ENCODE results near the gene SEC22A. TPM values are rescaled to one million over a fixed set of nuclear protein-coding genes. Genes with fewer than 3 reads are reported as not detected.

SEC22A gene
- total RNA-seq, 1 donor from 2014 or later = 29.7 TPM

DNA sequence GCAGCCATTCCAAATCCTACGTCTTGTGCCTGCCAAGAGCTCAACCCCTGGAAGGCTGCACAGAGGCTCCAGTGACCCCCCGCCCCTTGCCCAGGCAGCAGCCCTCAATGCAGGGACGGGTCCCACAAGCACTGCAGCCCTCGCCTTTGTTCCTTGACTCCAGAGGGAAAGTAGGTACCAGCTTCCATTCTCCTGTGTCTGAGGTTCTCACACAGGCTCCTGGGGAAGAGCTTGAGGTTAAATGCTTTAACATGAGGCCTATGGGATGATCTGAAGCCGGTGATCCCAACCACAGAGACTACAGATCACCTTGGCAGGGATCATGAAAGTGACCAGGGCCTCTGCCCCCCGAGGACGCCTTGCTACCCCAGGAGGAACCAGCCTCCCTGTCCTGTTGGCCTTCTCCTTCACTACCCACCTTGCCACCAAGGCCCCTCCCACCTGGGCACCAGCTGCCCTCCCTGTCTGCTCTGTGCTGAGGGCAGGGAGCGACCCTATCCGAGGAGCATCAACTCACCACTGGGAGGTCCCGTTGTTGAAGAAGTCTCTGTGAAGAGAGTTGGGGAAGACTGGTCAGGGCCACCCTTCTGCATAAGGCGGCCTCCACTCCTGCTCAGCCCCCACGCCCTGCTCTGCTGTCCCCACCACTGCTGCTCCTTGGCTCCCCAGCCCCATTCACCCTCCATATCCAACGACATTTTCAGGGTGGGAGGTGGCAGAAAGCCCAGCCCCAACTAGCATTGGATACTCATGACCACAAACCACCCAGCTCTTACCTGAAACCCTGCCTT, 95.3 kb downstream of the SEC22A start:
- TF ChIP-seq, protein P1, sequence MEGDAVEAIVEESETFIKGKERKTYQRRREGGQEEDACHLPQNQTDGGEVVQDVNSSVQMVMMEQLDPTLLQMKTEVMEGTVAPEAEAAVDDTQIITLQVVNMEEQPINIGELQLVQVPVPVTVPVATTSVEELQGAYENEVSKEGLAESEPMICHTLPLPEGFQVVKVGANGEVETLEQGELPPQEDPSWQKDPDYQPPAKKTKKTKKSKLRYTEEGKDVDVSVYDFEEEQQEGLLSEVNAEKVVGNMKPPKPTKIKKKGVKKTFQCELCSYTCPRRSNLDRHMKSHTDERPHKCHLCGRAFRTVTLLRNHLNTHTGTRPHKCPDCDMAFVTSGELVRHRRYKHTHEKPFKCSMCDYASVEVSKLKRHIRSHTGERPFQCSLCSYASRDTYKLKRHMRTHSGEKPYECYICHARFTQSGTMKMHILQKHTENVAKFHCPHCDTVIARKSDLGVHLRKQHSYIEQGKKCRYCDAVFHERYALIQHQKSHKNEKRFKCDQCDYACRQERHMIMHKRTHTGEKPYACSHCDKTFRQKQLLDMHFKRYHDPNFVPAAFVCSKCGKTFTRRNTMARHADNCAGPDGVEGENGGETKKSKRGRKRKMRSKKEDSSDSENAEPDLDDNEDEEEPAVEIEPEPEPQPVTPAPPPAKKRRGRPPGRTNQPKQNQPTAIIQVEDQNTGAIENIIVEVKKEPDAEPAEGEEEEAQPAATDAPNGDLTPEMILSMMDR (conservative IDR thresholded peaks at IDR 0.05; ENCODE audit: low read depth, low read length) = no peak
- DNase-seq (ENCODE audit: low read depth) = no peak
- no peak overlapping the region for H3K4me3 ChIP-seq (ENCODE audit: low read depth, low read length)

DNA sequence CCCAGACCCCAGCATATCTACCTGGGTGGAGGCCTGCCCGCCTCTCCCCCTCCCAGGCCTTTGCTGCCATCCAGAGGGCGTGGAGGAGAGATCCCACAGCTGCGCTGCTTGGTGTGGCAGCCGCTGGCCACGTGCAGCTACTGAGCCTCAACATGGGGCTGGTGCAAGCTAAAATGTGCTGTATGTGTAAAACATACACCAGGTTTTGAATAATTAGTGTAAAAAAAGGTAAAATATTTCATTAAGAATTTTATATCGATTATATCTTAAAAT, 95.8 kb downstream of the SEC22A start:
- no peak overlapping the region for H3K4me3 ChIP-seq (ENCODE audit: low read depth, low read length)
- no peak for DNase-seq (ENCODE audit: low read depth)
- TF ChIP-seq, protein P1 (conservative IDR thresholded peaks at IDR 0.05; ENCODE audit: low read depth, low read length) = no peak

DNA sequence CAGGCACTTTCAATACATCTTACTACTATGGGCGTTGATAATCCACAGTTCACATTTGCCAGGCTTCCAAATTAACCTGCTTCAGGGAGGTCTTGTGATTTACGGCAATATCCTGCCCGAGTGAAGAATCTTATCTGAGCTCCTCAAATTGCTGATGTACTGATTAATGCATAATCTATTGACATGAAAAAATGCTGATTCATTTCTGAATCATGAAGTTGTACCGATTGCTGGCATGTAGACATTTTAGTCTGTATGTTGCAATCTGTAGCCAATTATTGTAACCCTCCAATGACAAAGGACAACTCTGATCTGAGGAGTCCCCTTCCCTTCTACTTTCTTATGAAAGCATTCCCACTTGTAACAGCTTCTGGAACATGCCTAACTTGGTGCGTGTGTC, 97.2 kb downstream of the SEC22A start:
- peak; percentile 22 for DNase-seq (ENCODE audit: low read depth)
- TF ChIP-seq, protein P1 (conservative IDR thresholded peaks at IDR 0.05; ENCODE audit: low read depth, low read length) = no peak
- H3K4me3 ChIP-seq (ENCODE audit: low read depth, low read length) = no peak overlapping the region

DNA sequence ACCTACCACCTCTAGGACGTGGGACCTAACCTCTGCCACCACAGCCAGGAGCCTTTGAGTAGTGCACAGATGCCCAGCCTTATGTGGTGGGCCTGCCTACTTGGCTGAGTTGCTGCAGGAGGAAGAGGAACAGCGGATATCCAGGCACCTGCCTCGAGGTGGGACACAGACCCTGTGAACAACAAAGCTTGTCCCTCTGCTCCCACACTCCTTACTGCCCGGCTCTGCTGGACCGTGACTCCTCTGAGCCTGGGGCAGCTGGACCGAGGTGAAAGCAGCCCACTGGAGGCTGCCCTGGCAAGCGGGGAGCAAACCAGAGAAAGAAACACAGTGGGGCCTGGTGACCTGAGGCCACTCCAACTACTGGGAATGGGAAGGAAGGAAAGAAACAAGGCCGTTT, 97.8 kb downstream of the SEC22A start:
- TF ChIP-seq, protein P1 (conservative IDR thresholded peaks at IDR 0.05; ENCODE audit: low read depth, low read length) = no peak
- no peak overlapping the region for H3K4me3 ChIP-seq (ENCODE audit: low read depth, low read length)
- no peak for DNase-seq (ENCODE audit: low read depth)

DNA sequence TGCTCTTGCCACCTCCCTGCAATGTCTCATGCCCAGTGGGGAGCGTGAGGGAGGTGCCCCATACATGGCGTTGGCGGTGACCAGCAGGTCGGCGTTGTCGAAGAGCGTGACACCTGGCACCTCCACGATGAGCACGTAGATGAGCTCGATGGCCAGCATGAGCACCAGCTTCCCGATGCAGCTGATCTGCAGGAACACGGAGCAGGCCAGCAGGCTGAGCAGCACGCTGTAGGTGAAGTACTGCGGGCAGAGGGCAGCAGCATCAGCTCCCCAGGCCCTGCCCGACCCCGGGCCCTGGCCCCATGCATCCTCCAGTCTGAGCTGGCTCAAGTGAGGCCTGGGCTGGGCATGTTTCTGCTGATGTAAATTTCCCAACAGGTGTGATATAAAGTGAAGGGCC, 98.3 kb downstream of the SEC22A start:
- no peak for DNase-seq (ENCODE audit: low read depth)
- H3K4me3 ChIP-seq (ENCODE audit: low read depth, low read length) = no peak overlapping the region
- TF ChIP-seq, protein P1 (conservative IDR thresholded peaks at IDR 0.05; ENCODE audit: low read depth, low read length) = no peak

DNA sequence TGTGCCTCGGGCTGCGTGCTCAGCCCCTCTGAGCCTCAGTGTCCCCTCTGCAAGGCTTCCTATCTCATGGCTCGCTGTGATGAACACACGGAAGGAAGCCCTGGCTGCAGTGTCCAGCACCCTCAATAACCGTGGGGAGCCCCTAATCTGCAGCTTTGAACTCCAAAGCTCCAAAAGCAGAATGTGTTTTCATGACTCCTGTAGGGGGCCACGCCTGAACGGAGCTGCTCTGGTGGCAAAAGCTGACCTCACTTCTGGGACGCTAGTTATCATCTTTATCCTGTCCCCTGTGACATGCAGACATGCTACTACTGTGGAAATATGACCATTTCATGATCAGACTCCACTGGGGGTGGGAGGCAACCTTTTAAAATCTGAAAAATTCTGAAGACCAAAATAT, 98.8 kb downstream of the SEC22A start:
- DNase-seq (ENCODE audit: low read depth) = no peak
- no peak overlapping the region for H3K4me3 ChIP-seq (ENCODE audit: low read depth, low read length)
- TF ChIP-seq, protein P1 (conservative IDR thresholded peaks at IDR 0.05; ENCODE audit: low read depth, low read length) = no peak
